Neuronal stem cell (in vitro differentiated cells): ENCODE results near the gene VEPH1.
A peak's percentile ranks its signal among the peaks of the same experiment; 100 is the strongest.

Experiments used
- DNase-seq: peaks from one replicate; pipeline ENCODE4 v3.0.0-alpha.2; 2013; ENCODE audit warnings: low spot score
- H2AFZ ChIP-seq: one replicate; pipeline ENCODE4 v1.6.1; 2013; ENCODE audit warnings: mild to moderate bottlenecking, low read length, inconsistent platforms
- H2AK5ac ChIP-seq: 2 replicates; pipeline ENCODE4 v1.6.1; 2013; ENCODE audit warnings: low read depth, mild to moderate bottlenecking, inconsistent platforms, low read length, moderate library complexity, mixed read lengths
- H2BK120ac ChIP-seq: 2 replicates; pipeline ENCODE4 v1.6.1; 2013; ENCODE audit warnings: low read depth, mild to moderate bottlenecking, inconsistent platforms, low read length, moderate library complexity, mixed read lengths
- H2BK12ac ChIP-seq: one replicate; pipeline ENCODE4 v1.6.1; 2013; ENCODE audit warnings: low read length, inconsistent platforms
- H2BK15ac ChIP-seq: 2 replicates; pipeline ENCODE4 v1.6.1; 2013; ENCODE audit warnings: mild to moderate bottlenecking, low read length, inconsistent platforms, mixed read lengths
- H2BK5ac ChIP-seq: one replicate; pipeline ENCODE4 v1.6.1; 2013; ENCODE audit warnings: inconsistent platforms, mild to moderate bottlenecking, low read length, moderate library complexity
- H3K14ac ChIP-seq: one replicate; pipeline ENCODE4 v1.6.1; 2013; ENCODE audit warnings: low read length, inconsistent platforms
- H3K18ac ChIP-seq: 2 replicates; pipeline ENCODE4 v1.6.1; 2013; ENCODE audit warnings: low read length, inconsistent platforms
- H3K23ac ChIP-seq: 2 replicates; pipeline ENCODE4 v1.6.1; 2013; ENCODE audit warnings: low read depth, mild to moderate bottlenecking, mixed read lengths, low read length, inconsistent platforms; ENCODE audit not compliant: poor library complexity
- H3K27ac ChIP-seq: replicated peaks from 3 replicates; pipeline ENCODE4 v1.5.1; 2013; ENCODE audit warnings: low read length, inconsistent platforms
- H3K27me3 ChIP-seq, 3 experiments: 2 replicates each; pipeline ENCODE4 v1.6.1; 2013; ENCODE audit warnings: low read length in 3 of 3, mild to moderate bottlenecking in 2 of 3, inconsistent platforms in 1 of 3, low read depth in 1 of 3, mixed read lengths in 1 of 3, moderate library complexity in 1 of 3; ENCODE audit not compliant: control insufficient read depth in 3 of 3, insufficient read depth in 3 of 3
- H3K36me3 ChIP-seq, 2 donors: replicated peaks in 1 of 2; 2 replicates each; pipeline ENCODE4 v1.6.1; 2013; ENCODE audit warnings: low read length in 2 of 2; ENCODE audit not compliant: control insufficient read depth in 2 of 2, insufficient read depth in 2 of 2
- H3K4ac ChIP-seq: 2 replicates; pipeline ENCODE4 v1.6.1; 2013; ENCODE audit warnings: inconsistent platforms, mild to moderate bottlenecking, low read length, moderate library complexity
- H3K4me1 ChIP-seq, 2 donors: 1 replicate in 1 of 2; 2 replicates in 1 of 2; pipeline ENCODE4 v1.6.1; 2013; ENCODE audit warnings: low read length in 2 of 2, low read depth in 1 of 2; ENCODE audit not compliant: control insufficient read depth in 2 of 2, insufficient read depth in 1 of 2
- H3K4me2 ChIP-seq: one replicate; pipeline ENCODE4 v1.6.1; 2013; ENCODE audit warnings: mild to moderate bottlenecking, low read length, inconsistent platforms; ENCODE audit not compliant: insufficient read depth, poor library complexity, severe bottlenecking
- H3K4me3 ChIP-seq, 2 donors: 2 replicates each; pipeline ENCODE4 v1.5.1; 2013; ENCODE audit warnings: low read length in 2 of 2, mild to moderate bottlenecking in 2 of 2, inconsistent platforms in 1 of 2, moderate library complexity in 1 of 2
- H3K79me1 ChIP-seq: one replicate; pipeline ENCODE4 v1.6.1; 2013; ENCODE audit warnings: low read depth, mild to moderate bottlenecking, inconsistent platforms, low read length, moderate library complexity
- H3K9ac ChIP-seq: one replicate; pipeline ENCODE4 v1.6.1; 2013; ENCODE audit warnings: mild to moderate bottlenecking, low read depth, low read length, inconsistent platforms; ENCODE audit not compliant: poor library complexity
- H3K9me3 ChIP-seq, 2 donors: replicated peaks in 1 of 2; 2 replicates each; pipeline versions ENCODE3 to v1.6.1; 2013; ENCODE audit warnings: low read length in 2 of 2, mild to moderate bottlenecking in 2 of 2, inconsistent platforms in 1 of 2, low read depth in 1 of 2, mixed read lengths in 1 of 2, moderate library complexity in 1 of 2; ENCODE audit not compliant: control insufficient read depth in 2 of 2, insufficient read depth in 1 of 2
- H4K8ac ChIP-seq: one replicate; pipeline ENCODE4 v1.6.1; 2013; ENCODE audit warnings: low read depth, mild to moderate bottlenecking, inconsistent platforms, low read length, moderate library complexity
- H4K91ac ChIP-seq: one replicate; pipeline ENCODE4 v1.6.1; 2013; ENCODE audit warnings: low read length, low read depth, mild to moderate bottlenecking, inconsistent platforms; ENCODE audit not compliant: poor library complexity
- WGBS, 2 donors: extraction: QIAGEN DNeasy Blood & Tissue Kit; methylation state at CpG; one replicate each; pipeline ENCODE4 v1.1.7; 2013; ENCODE audit warnings: missing lambda C conversion rate in 2 of 2, mixed read lengths in 1 of 2; ENCODE audit not compliant: insufficient read length in 2 of 2, insufficient replicate concordance in 1 of 2; ENCODE audit errors: extremely low coverage in 2 of 2; 5-methylcytosine and 5-hydroxymethylcytosine counted together

The VEPH1 gene

GRCh38 chr3:157336252-157337009, 166.8 kb downstream of the VEPH1 start:
- H3K9me3 ChIP-seq = peaks cover 2 to 20% of the 10 kb centered on the region in 2 donors
- H2BK12ac ChIP-seq = no peak overlapping the region
- H3K4me1 ChIP-seq = peaks cover 7 to 48% of the 10 kb centered on the region in 2 donors
- no peak overlapping the region for H3K4ac ChIP-seq
- H3K27me3 ChIP-seq = no peaks in the 10 kb centered on the region
- no peak overlapping the region for H2AK5ac ChIP-seq
- no peak overlapping the region for H2AFZ ChIP-seq
- no peak overlapping the region for H2BK15ac ChIP-seq
- no peaks in the 10 kb centered on the region for H3K36me3 ChIP-seq
- no peak overlapping the region for H3K14ac ChIP-seq
- no peak overlapping the region for H2BK5ac ChIP-seq
- no peak overlapping the region for H3K4me2 ChIP-seq
- H3K4me3 ChIP-seq = peak overlapping the region in 1 of 2 donors; percentile 15
- H3K9ac ChIP-seq = no peak overlapping the region
- H3K79me1 ChIP-seq = no peaks in the 10 kb centered on the region
- DNase-seq = no peak
- no peak overlapping the region for H3K27ac ChIP-seq
- WGBS, 2 donors = no CpG with 5 or more reads among the region's 4 CpGs
- H2BK120ac ChIP-seq = no peak overlapping the region
- H4K91ac ChIP-seq = no peak overlapping the region
- no peak overlapping the region for H3K23ac ChIP-seq
- H3K18ac ChIP-seq = no peak overlapping the region
- H4K8ac ChIP-seq = no peak overlapping the region

- DNase-seq = peak; percentile 36
- peak overlapping the region; percentile 31 for H3K27ac ChIP-seq
Measured at GRCh38 chr3:157335233-157336076, 167.8 kb downstream of the VEPH1 start.

GRCh38 chr3:157333551-157333991, 169.6 kb downstream of the VEPH1 start:
- Histone ChIP-seq H3K79me1 (no peaks in the 10 kb centered on the region), H2BK15ac (no peak overlapping the region), H3K4me2 (no peak overlapping the region), H2AFZ (no peak overlapping the region), H2BK120ac (no peak overlapping the region), H3K4me1 (peaks cover 7 to 46% of the 10 kb centered on the region in 2 donors), H3K9ac (no peak overlapping the region), H4K8ac (no peak overlapping the region), H3K27ac (no peak overlapping the region), H3K4ac (no peak overlapping the region), H3K4me3 (no peak overlapping the region), H2BK12ac (no peak overlapping the region), H3K36me3 (no peaks in the 10 kb centered on the region), H3K18ac (no peak overlapping the region), H3K23ac (no peak overlapping the region), H3K27me3 (no peaks in the 10 kb centered on the region), H2BK5ac (no peak overlapping the region), H3K9me3 (peaks cover 0 to under 1% of the 10 kb centered on the region in 2 donors), H2AK5ac (no peak overlapping the region), H4K91ac (no peak overlapping the region), H3K14ac (no peak overlapping the region)
- WGBS, 2 donors = no CpG with 5 or more reads among the region's 2 CpGs
- DNase-seq = no peak

More at GRCh38 chr3:157335233-157336076, 167.8 kb downstream of the VEPH1 start:
- Histone ChIP-seq H3K4me3 (no peak overlapping the region), H3K9me3 (peaks cover 2 to 18% of the 10 kb centered on the region in 2 donors), H3K4ac (no peak overlapping the region), H2AFZ (no peak overlapping the region), H2BK15ac (no peak overlapping the region), H3K27me3 (no peaks in the 10 kb centered on the region), H4K91ac (no peak overlapping the region), H2BK5ac (no peak overlapping the region), H3K4me2 (no peak overlapping the region), H2AK5ac (no peak overlapping the region), H3K14ac (no peak overlapping the region), H3K9ac (no peak overlapping the region), H2BK12ac (no peak overlapping the region), H3K79me1 (no peaks in the 10 kb centered on the region), H3K36me3 (no peaks in the 10 kb centered on the region), H2BK120ac (no peak overlapping the region), H3K18ac (no peak overlapping the region), H4K8ac (no peak overlapping the region), H3K23ac (no peak overlapping the region), H3K4me1 (peaks cover 7 to 48% of the 10 kb centered on the region in 2 donors)
- WGBS, 2 donors = no CpG with 5 or more reads among the region's 7 CpGs

- Histone ChIP-seq H4K8ac (no peak overlapping the region), H3K4me2 (no peak overlapping the region), H3K4me1 (peaks cover 2 to 19% of the 10 kb centered on the region in 2 donors), H2BK15ac (no peak overlapping the region), H2BK12ac (no peak overlapping the region), H4K91ac (no peak overlapping the region), H3K4me3 (no peak overlapping the region), H3K4ac (no peak overlapping the region), H3K23ac (no peak overlapping the region), H3K27me3 (no peaks in the 10 kb centered on the region), H3K9ac (no peak overlapping the region), H2AFZ (no peak overlapping the region), H2AK5ac (no peak overlapping the region), H3K36me3 (no peaks in the 10 kb centered on the region), H3K9me3 (peaks cover 0 to 3% of the 10 kb centered on the region in 2 donors), H2BK120ac (no peak overlapping the region), H3K18ac (no peak overlapping the region), H2BK5ac (no peak overlapping the region), H3K27ac (no peak overlapping the region), H3K14ac (no peak overlapping the region), H3K79me1 (no peaks in the 10 kb centered on the region)
- DNase-seq = no peak
- WGBS, 2 donors = no CpG with 5 or more reads among the region's 1 CpG
Measured at GRCh38 chr3:157330206-157330605, 173.0 kb downstream of the VEPH1 start.
